ENCODE measurements around the gene ERCC1.
"Not testable (repeated sequence)": the region's sequence is repeated elsewhere in the genome, so short reads cannot be mapped to it uniquely, and the experiment has no call there.

Gene ERCC1

GRCh38 chr19:45417151-45417550 lies 6.6 kb downstream of the ERCC1 start:
- in situ Hi-C loops (cut with MboI; ENCODE audit: low pct_unique_long_range_greater_than_20kb, low sequenced_read_pairs, unreplicated experiment) = no loop called here

GRCh38 chr19:45414468-45414867 lies 9.2 kb downstream of the ERCC1 start:
- in situ Hi-C loops (cut with MboI; ENCODE audit: low pct_unique_long_range_greater_than_20kb, low sequenced_read_pairs, unreplicated experiment) = no loop called here
- no peak for TF ChIP-seq CTCF (IDR thresholded peaks at IDR 0.05; ENCODE audit: extremely low read depth, insufficient read depth, missing control alignments)

More at GRCh38 chr19:45417151-45417550, 6.6 kb downstream of the ERCC1 start:
- no peak for DNase-seq (ENCODE audit: low spot score)
- TF ChIP-seq CTCF (IDR thresholded peaks at IDR 0.05; ENCODE audit: extremely low read depth, insufficient read depth, missing control alignments) = no peak

GRCh38 chr19:45413497-45413896 lies 10.2 kb downstream of the ERCC1 start:
- no peak for TF ChIP-seq CTCF (IDR thresholded peaks at IDR 0.05; ENCODE audit: extremely low read depth, insufficient read depth, missing control alignments)
- in situ Hi-C loops (cut with MboI; ENCODE audit: low pct_unique_long_range_greater_than_20kb, low sequenced_read_pairs, unreplicated experiment) = no loop called here

More at GRCh38 chr19:45414468-45414867, 9.2 kb downstream of the ERCC1 start:
- no peak for DNase-seq (ENCODE audit: low spot score)

GRCh38 chr19:45410330-45410729 lies 13.4 kb downstream of the ERCC1 start:
- in situ Hi-C loops (cut with MboI; ENCODE audit: low pct_unique_long_range_greater_than_20kb, low sequenced_read_pairs, unreplicated experiment); DNase-seq (ENCODE audit: low spot score): not testable (repeated sequence)

More at GRCh38 chr19:45413497-45413896, 10.2 kb downstream of the ERCC1 start:
- no peak for DNase-seq (ENCODE audit: low spot score)

GRCh38 chr19:45409557-45409920 lies 14.2 kb downstream of the ERCC1 start:
- in situ Hi-C loops (cut with MboI; ENCODE audit: low pct_unique_long_range_greater_than_20kb, low sequenced_read_pairs, unreplicated experiment) = no loop called here
- DNase-seq (ENCODE audit: low spot score) = peak; percentile 1
- no peak for TF ChIP-seq CTCF (IDR thresholded peaks at IDR 0.05; ENCODE audit: extremely low read depth, insufficient read depth, missing control alignments)

- TF ChIP-seq CTCF (IDR thresholded peaks at IDR 0.05; ENCODE audit: extremely low read depth, insufficient read depth, missing control alignments) = no peak
- in situ Hi-C loops (cut with MboI; ENCODE audit: low pct_unique_long_range_greater_than_20kb, low sequenced_read_pairs, unreplicated experiment) = no loop called here
- DNase-seq (ENCODE audit: low spot score) = peak; percentile 1
Observed at GRCh38 chr19:45408830-45409556, 14.7 kb downstream of the ERCC1 start.

- DNase-seq (ENCODE audit: low spot score) = no peak
- no peak for TF ChIP-seq CTCF (IDR thresholded peaks at IDR 0.05; ENCODE audit: extremely low read depth, insufficient read depth, missing control alignments)
- in situ Hi-C loops (cut with MboI; ENCODE audit: low pct_unique_long_range_greater_than_20kb, low sequenced_read_pairs, unreplicated experiment) = no loop called here
Observed at GRCh38 chr19:45408121-45408520, 15.6 kb downstream of the ERCC1 start.

- DNase-seq (ENCODE audit: low spot score); in situ Hi-C loops (cut with MboI; ENCODE audit: low pct_unique_long_range_greater_than_20kb, low sequenced_read_pairs, unreplicated experiment): not testable (repeated sequence)
Observed at GRCh38 chr19:45407585-45407984, 16.1 kb downstream of the ERCC1 start.

Measured in GM13977 (cell line).